ENCODE data around the gene MAPK8IP2. TPM values are rescaled to one million over a fixed set of nuclear protein-coding genes. Genes with fewer than 3 reads are reported as not detected.

Gene MAPK8IP2
- 1 to 10 TPM; 3.0 to 6.1 (median 4.8) TPM for total RNA-seq

DNA sequence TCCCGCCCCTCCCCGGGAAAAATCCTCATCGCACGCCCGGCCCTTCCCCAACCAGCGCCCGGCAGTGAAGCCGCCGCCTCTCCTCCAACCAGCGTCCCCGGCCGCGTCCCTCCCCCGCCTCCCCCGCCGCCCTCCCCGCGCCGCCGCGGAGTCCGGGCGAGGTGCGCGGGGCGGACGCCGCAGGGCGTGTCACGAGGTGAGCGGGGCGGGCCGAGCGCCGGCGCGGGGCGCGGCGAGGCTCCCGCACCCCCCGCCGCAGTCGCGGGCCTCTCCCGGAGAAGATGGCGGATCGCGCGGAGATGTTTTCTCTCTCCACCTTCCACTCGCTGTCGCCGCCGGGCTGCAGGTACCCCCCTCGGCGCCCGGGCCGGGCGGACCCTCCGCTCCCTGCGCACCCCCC is at the start of gene MAPK8IP2:
Gene MAPK8IP2, plus strand, starts transcription at position 256 of the 400 bp plus-strand sequence. Its CDS starts 26 bp downstream, at position 282.
- no peak for DNase-seq (ENCODE audit: low spot score in 2 of 2)
- WGBS, 2 donors, result 0 to 1% methylated on average over 17 to 22 of the region's 61 CpGs
- Histone ChIP-seq H3K36me3 (peaks cover 0 to 27% (median 0%) of the 10 kb centered on the region in 3 donors), H3K4me1 (peaks cover 0 to 23% (median 1%) of the 10 kb centered on the region in 4 donors), H3K9me3 (no peaks in the 10 kb centered on the region), H3K27me3 (peaks cover 0 to 60% of the 10 kb centered on the region in 2 donors), H3K4me3 (peak within 1 kb of the TSS in 3 of 4 donors; percentile 12 to 57 (median 27)), H3K27ac (no peak within 1 kb of the TSS)
- TF ChIP-seq POLR2A (IDR thresholded peaks at IDR 0.05), result no peak
- TF ChIP-seq EP300 (IDR thresholded peaks at IDR 0.05), result no peak

DNA sequence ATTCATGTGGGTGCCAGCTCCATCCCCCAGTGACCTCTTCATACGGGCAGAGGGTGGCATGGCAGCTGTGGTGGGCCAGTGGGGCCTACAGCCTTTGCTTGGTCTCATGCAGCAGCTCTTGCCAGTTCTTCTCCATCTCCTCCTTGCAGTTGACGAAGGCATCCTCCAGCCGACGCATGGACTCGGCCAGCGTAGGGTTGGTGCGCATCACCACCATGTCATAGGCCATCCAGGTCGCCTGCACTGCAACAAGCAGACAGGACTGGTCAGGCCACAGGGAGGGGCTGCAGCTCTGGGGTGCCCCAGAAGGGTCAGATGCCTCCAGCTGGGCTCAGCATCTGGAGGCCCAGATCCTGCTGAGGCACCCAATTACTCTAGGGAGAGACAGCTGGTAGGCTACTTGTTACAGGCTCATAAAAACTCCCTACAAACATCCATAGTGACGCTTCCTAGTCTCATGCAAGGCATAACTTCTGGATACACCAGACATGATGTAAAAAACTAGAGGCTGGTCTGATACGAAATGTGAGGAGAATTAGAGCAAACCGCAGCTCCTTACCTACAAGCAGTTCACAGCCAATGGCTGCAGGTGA is 49.3 kb upstream of the MAPK8IP2 start:
- H3K4me1 ChIP-seq, result peaks cover 0 to 25% (median 9%) of the 10 kb centered on the region in 4 donors
- 93% methylated on average over 11 of the region's 11 CpGs for WGBS, 2 donors
- TF ChIP-seq POLR2A (IDR thresholded peaks at IDR 0.05) (no peak), EP300 (IDR thresholded peaks at IDR 0.05) (no peak)
- TF ChIP-seq, protein P1, sequence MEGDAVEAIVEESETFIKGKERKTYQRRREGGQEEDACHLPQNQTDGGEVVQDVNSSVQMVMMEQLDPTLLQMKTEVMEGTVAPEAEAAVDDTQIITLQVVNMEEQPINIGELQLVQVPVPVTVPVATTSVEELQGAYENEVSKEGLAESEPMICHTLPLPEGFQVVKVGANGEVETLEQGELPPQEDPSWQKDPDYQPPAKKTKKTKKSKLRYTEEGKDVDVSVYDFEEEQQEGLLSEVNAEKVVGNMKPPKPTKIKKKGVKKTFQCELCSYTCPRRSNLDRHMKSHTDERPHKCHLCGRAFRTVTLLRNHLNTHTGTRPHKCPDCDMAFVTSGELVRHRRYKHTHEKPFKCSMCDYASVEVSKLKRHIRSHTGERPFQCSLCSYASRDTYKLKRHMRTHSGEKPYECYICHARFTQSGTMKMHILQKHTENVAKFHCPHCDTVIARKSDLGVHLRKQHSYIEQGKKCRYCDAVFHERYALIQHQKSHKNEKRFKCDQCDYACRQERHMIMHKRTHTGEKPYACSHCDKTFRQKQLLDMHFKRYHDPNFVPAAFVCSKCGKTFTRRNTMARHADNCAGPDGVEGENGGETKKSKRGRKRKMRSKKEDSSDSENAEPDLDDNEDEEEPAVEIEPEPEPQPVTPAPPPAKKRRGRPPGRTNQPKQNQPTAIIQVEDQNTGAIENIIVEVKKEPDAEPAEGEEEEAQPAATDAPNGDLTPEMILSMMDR (IDR thresholded peaks at IDR 0.05), result no peak
- peaks cover 0 to 37% of the 10 kb centered on the region in 2 donors for H3K27me3 ChIP-seq
- H3K27ac ChIP-seq, result no peak overlapping the region
- DNase-seq (ENCODE audit: low spot score in 2 of 2), result no peak
- no peaks in the 10 kb centered on the region for H3K9me3 ChIP-seq
- no peak overlapping the region for H3K4me3 ChIP-seq
- no peaks in the 10 kb centered on the region for H3K36me3 ChIP-seq

DNA sequence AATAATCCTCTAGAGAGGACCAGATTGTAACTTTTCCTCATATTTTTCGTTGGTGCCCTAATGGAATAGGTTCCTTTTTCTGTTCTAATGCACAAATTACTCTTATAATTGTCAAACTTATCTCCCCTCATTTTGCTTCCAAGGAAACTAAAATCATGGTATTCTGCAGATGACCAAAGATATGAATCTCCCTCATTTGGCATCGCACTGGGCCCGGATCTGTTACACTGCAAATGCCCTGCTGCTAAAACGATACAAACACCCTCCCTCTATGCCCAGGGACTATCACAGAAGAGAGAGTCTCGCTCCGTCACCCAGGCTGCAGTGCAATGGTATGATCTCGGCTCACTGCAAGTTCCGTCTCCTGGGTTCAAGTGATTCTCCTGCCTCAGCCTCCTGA is 47.3 kb upstream of the MAPK8IP2 start:
- TF ChIP-seq POLR2A (IDR thresholded peaks at IDR 0.05), result no peak
- TF ChIP-seq EP300 (IDR thresholded peaks at IDR 0.05), result no peak
- TF ChIP-seq, protein P1 (IDR thresholded peaks at IDR 0.05), result no peak
- peaks cover 0 to 9% (median 7%) of the 10 kb centered on the region in 4 donors for H3K4me1 ChIP-seq
- no peak overlapping the region for H3K27ac ChIP-seq
- DNase-seq (ENCODE audit: low spot score in 2 of 2), result no peak
- H3K27me3 ChIP-seq, result peaks cover 0 to 18% of the 10 kb centered on the region in 2 donors
- no peaks in the 10 kb centered on the region for H3K9me3 ChIP-seq
- H3K36me3 ChIP-seq, result no peaks in the 10 kb centered on the region
- 78 to 86% methylated on average over 8 of the region's 8 CpGs for WGBS, 2 donors
- H3K4me3 ChIP-seq, result no peak overlapping the region

DNA sequence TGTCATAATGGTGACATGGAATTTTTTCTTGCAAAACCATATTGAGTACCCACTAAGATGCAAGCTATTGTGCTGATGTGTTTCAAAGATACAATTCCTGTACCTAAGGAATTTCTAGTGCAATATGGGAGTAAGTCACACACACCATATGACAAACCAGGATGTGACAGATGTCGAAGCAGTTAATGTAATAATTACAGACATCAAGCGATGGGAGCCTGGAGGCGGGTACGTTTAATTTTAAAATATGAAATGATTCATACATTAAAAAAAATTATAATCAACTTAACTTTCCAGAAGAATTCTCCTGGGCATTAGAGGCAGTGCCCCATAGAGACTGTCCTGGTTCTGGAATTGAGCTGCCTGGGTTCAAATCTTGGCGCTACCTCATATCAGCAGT is 43.9 kb upstream of the MAPK8IP2 start:
- H3K4me1 ChIP-seq, result no peaks in the 10 kb centered on the region
- no peaks in the 10 kb centered on the region for H3K36me3 ChIP-seq
- no peak for TF ChIP-seq POLR2A (IDR thresholded peaks at IDR 0.05)
- no peak for TF ChIP-seq EP300 (IDR thresholded peaks at IDR 0.05)
- TF ChIP-seq, protein P1 (IDR thresholded peaks at IDR 0.05), result no peak
- no peaks in the 10 kb centered on the region for H3K27me3 ChIP-seq
- no peaks in the 10 kb centered on the region for H3K9me3 ChIP-seq
- WGBS, 2 donors, result 84 to 86% methylated on average over 5 of the region's 5 CpGs
- no peak overlapping the region for H3K27ac ChIP-seq
- DNase-seq (ENCODE audit: low spot score in 2 of 2), result no peak
- H3K4me3 ChIP-seq, result no peak overlapping the region

DNA sequence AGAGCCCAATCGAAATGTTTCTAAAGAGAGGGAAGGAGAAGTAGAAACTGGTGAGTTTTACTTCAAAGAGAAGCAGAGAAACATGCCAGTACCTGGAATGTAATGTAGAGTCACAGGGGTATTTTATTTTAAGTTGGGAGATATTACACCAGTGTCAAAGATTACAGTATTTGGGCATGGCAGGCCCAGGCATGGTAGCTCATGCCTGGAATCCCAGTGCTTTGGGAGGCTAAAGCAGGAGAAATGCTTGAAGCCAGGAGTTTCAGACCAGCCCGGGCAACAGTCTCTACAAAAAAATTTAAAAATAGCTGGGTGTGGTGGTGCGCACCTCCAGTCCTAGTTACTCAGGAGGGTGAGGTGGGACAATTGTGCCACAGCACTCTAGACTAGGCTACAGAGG is 40.6 kb upstream of the MAPK8IP2 start:
- Histone ChIP-seq H3K36me3 (no peaks in the 10 kb centered on the region), H3K4me1 (peaks cover 0 to 16% (median 6%) of the 10 kb centered on the region in 4 donors), H3K27ac (no peak overlapping the region), H3K9me3 (no peaks in the 10 kb centered on the region), H3K4me3 (no peak overlapping the region), H3K27me3 (no peaks in the 10 kb centered on the region)
- 82 to 88% methylated on average over 3 of the region's 3 CpGs for WGBS, 2 donors
- no peak for TF ChIP-seq EP300 (IDR thresholded peaks at IDR 0.05)
- TF ChIP-seq, protein P1 (IDR thresholded peaks at IDR 0.05), result no peak
- no peak for TF ChIP-seq POLR2A (IDR thresholded peaks at IDR 0.05)
- no peak for DNase-seq (ENCODE audit: low spot score in 2 of 2)
